Lower leg skin (tissue), 3 donors: ENCODE measurements around the gene QRICH2.

Experiments
- POLR2A ChIP-seq, 2 donors: fragments of 450-650 bp; IDR thresholded peaks; one replicate each; pipeline ENCODE4 v1.6.1; 2016 to 2017; ENCODE audit warnings: antibody characterized with exemption in 2 of 2, mild to moderate bottlenecking in 1 of 2, moderate library complexity in 1 of 2
- TF ChIP-seq, protein P1 (sequence below), 3 donors: fragments of 450-650 bp; IDR thresholded peaks; one replicate each; pipeline ENCODE4 v1.5.1; 2016; ENCODE audit warnings: antibody characterized with exemption in 3 of 3, mild to moderate bottlenecking in 3 of 3, moderate library complexity in 2 of 3

DNA sequence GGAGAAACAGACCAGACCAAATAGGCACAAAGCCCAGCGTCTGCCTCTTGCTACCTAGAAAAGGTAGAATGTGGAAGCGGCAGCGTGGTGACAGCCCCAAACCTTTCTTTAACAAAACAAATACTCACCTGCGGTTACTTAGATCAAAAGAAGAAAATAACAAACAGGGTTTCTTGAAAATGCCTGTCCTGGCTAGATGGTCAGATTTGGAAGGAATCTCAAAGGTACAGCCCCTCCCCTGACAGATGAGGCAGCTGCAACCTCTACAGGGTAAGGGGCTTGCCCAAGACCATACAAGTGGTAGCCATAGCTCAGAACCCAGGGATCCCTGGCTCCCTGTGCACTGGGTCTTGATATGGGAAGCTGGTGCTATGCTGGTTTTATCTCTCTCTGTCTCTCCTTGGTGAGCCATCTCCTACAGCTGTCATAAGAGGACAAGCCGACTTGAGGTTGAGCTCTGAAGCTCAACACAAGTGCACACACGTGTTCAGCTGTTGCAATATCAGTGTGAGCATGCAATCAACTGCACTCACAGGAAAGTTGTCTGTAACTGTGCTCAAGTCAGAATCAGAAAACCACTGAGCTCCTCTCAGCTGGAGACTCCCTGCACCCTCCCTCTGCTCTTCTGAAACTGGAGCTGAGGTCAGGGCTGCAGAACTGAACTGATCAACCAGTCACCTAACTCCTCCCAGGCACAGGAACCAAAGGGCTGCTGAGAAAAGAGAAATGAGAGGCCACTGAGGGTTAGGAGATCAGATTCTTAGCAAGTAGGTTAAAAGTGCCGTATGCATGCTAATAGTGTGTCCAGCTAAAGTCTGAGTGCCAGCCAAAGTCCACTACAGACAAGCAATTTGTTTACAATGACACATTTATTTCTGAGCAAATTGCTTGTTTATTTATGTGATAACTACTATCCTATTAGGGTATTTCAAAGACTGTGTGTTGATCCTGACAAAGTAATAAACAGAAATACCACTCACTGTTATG, 61.7 kb downstream of the QRICH2 start:
- TF ChIP-seq, protein P1, sequence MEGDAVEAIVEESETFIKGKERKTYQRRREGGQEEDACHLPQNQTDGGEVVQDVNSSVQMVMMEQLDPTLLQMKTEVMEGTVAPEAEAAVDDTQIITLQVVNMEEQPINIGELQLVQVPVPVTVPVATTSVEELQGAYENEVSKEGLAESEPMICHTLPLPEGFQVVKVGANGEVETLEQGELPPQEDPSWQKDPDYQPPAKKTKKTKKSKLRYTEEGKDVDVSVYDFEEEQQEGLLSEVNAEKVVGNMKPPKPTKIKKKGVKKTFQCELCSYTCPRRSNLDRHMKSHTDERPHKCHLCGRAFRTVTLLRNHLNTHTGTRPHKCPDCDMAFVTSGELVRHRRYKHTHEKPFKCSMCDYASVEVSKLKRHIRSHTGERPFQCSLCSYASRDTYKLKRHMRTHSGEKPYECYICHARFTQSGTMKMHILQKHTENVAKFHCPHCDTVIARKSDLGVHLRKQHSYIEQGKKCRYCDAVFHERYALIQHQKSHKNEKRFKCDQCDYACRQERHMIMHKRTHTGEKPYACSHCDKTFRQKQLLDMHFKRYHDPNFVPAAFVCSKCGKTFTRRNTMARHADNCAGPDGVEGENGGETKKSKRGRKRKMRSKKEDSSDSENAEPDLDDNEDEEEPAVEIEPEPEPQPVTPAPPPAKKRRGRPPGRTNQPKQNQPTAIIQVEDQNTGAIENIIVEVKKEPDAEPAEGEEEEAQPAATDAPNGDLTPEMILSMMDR (IDR thresholded peaks at IDR 0.05) = no peak
- TF ChIP-seq POLR2A (IDR thresholded peaks at IDR 0.05) = no peak
